Measurements from ENCODE around the gene FAM163B.

FAM163B gene

DNA sequence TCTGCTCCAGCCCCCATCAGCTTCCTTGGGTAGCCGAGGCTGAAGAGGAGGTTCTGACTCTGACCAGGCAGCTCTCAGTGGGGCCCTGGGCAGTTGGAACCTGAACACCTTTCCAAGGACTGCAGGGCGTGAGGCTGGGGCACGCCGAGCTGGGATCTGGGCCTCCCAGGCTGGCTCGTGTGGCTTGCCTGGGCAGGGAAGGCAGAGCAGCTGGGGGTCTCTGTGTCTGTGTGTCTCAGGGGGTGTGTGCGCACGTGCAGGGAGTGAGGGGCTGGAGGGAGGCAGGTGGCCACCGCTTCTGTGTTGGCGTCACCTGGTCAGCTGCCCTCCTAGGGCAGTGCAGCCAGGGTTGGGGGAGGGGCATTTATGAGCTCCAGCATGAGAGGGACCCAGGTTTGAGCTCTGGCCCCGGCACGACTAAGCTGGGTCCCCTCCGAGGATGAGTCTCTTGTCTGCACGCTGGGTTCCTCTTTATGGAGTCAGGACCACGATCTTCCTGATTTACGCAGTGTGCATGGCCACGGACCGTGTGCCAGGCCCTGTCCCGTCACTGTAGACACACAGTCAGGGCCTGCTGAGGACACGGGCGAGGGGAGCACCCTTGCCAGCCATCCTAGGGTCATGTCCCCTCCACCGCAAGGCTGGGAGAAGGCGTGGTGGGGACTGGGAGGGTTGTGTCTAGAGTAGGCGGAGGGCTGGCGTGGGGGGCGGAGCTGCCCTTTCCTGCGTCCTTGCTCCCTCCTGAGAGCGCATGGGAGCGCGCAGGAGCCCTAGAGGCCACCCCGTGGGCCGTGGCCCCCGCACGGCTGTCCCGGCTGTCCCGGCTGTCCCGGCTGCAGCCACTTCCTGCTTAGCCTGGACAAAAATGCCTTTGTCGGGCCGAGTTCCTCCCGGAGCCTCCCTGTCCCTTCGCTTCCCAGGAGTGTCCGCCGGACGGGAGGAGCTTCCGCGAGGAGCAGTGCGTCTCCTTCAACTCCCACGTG, 70.0 kb downstream of the FAM163B start:
- H3K4me3 ChIP-seq (ENCODE audit: low read depth, low read length) = no peak overlapping the region
- TF ChIP-seq, protein P1, sequence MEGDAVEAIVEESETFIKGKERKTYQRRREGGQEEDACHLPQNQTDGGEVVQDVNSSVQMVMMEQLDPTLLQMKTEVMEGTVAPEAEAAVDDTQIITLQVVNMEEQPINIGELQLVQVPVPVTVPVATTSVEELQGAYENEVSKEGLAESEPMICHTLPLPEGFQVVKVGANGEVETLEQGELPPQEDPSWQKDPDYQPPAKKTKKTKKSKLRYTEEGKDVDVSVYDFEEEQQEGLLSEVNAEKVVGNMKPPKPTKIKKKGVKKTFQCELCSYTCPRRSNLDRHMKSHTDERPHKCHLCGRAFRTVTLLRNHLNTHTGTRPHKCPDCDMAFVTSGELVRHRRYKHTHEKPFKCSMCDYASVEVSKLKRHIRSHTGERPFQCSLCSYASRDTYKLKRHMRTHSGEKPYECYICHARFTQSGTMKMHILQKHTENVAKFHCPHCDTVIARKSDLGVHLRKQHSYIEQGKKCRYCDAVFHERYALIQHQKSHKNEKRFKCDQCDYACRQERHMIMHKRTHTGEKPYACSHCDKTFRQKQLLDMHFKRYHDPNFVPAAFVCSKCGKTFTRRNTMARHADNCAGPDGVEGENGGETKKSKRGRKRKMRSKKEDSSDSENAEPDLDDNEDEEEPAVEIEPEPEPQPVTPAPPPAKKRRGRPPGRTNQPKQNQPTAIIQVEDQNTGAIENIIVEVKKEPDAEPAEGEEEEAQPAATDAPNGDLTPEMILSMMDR (IDR thresholded peaks at IDR 0.05; ENCODE audit: low read depth, low read length) = no peak

DNA sequence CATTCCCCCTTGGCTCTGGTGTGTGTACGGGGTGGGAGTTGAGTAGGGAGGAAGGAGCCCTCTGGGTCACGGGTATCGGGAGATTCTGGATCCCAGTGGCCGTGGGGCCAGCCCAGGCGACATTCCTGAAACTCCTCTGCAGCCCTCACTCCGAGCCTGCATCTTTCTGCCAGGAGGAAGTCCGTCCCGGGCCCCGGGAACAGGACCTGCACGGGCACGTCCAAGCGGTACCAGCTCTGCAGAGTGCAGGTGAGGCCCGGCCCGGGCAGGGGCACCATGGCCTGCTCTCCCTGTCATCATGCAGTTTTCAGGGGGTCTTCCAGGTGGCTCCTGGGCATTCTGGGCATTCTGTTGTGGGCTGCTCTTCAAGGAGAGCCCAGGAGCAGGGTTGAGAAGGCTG, 71.0 kb downstream of the FAM163B start:
- no peak overlapping the region for H3K4me3 ChIP-seq (ENCODE audit: low read depth, low read length)
- TF ChIP-seq, protein P1 (IDR thresholded peaks at IDR 0.05; ENCODE audit: low read depth, low read length) = no peak

DNA sequence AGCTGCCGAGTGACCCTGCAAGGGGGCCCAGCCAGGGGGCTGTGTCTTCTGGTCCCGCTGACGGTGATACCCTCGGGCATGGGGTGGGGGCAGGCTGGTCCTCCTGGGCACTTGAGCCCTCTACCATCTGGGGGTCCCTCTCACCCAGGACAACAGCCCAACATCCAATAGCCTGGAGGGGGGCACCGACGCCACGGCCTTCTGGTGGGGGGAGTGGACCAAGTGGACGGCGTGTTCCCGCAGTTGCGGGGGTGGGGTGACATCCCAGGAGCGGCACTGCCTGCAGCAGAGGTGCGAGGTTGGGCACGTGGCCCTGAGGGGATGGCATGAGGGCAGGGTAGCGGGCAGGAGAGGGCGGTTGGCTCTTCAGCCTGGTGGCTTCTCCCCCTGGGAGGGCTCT, 71.9 kb downstream of the FAM163B start:
- TF ChIP-seq, protein P1 (IDR thresholded peaks at IDR 0.05; ENCODE audit: low read depth, low read length) = no peak
- H3K4me3 ChIP-seq (ENCODE audit: low read depth, low read length) = no peak overlapping the region

DNA sequence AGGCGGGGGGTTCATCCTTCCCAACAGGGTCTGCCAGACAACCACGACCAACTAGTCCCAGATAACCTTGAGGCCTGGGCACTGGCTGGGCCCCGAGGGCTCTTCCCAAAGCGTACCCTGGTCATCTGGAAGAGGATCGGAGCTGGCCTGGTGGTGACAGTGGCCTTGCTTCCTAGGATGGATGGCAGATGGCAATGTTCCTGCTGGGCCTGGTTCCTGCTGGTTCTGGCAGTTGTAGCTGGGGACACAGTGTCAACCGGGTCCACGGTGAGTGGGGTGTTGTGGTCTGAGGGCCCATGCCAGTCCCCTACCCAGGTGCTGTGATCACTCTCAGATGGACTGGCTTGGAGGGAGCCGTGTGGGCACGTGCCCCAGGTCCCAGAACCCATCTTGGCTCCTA, 72.7 kb downstream of the FAM163B start:
- H3K4me3 ChIP-seq (ENCODE audit: low read depth, low read length) = no peak overlapping the region
- TF ChIP-seq, protein P1 (IDR thresholded peaks at IDR 0.05; ENCODE audit: low read depth, low read length) = no peak

DNA sequence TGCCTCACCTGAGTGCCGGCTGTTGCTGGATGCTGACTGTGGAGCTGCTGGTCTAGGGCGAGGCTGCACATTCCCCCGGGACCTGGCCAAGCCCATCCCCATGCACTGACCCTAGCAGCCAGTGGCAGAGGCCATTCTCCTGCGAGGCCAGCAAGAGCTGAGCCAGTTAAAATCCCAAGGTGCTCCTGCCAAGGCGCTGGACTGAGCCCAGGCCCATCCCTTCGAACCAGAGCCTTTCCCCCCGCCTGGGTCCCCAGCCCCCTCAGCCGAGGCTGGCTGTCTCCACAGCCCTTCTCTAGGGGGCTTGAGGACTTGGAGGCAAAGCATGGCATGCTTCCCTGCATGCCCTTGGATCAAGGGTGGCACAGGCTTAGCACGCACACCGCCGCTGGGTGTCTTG, 73.1 kb downstream of the FAM163B start:
- no peak overlapping the region for H3K4me3 ChIP-seq (ENCODE audit: low read depth, low read length)
- TF ChIP-seq, protein P1 (IDR thresholded peaks at IDR 0.05; ENCODE audit: low read depth, low read length) = no peak

DNA sequence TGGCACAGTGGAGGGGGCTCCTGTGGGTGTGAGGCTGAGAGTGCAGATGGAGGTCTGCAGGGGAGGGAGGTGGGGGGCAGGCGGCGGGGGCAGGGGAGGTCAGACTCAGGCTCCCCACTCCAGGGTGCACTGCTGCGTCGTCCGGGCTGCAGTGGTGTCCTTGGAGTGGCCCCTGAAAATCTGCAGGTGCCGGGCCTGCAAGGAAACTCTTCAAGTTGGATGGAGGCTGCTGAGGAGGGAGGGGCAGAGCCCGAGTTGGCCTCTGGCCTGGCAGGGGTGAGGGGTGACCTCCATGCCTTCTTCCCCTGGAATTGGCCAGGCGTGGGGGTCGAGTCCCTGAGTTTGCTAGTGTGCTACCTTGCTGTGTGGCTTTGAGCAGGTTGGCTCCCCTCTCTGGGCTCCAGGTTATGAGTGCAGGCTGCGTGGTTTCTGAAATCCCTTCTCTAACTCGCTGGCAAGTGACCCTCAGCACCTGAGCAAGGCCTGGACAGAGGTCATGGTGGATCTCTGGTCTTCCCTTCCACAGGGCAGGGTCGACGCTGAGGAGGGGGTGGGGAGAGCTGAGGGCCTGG, 73.8 kb downstream of the FAM163B start:
- no peak overlapping the region for H3K4me3 ChIP-seq (ENCODE audit: low read depth, low read length)
- TF ChIP-seq, protein P1 (IDR thresholded peaks at IDR 0.05; ENCODE audit: low read depth, low read length) = no peak

Data from WI38 (cell line).